A549 treated with Hydrocortisone at 1 μM for 4 hours (cell line): ENCODE data around the gene RXFP3. TPM values are rescaled to one million over a fixed set of nuclear protein-coding genes. Genes with fewer than 3 reads are reported as not detected.

Experiments
- total RNA-seq: library from RNA; stranded (reverse); fragments of 200-300 nt; extraction: Qiagen RNA extraction; gene quantifications from 5 replicates; pipeline ENCODE4 v1.2.3, GENCODE V29; 2022

RXFP3 gene
- not detected in 5 replicates for total RNA-seq

GRCh38 chr5:33936381-33937016 lies at the start of gene RXFP3:
Gene RXFP3, plus strand, starts transcription at chr5:33936386. Its CDS starts 355 bp downstream, at chr5:33936741.

GRCh38 chr5:33891788-33892619 lies 44.2 kb upstream of the RXFP3 start, which contains the start of gene ADAMTS12:
Gene ADAMTS12, minus strand, starts transcription at chr5:33891990. Its CDS starts 134 bp downstream, at chr5:33891856.

GRCh38 chr5:33984671-33985124 lies 48.5 kb downstream of the RXFP3 start, which contains the start of gene SLC45A2:
Gene SLC45A2, minus strand, starts transcription at chr5:33984693. Its CDS starts 110 bp downstream, at chr5:33984583.

Other genes with a start within 250 kb of the RXFP3 start
- gene ADAMTS12, start 44.4 kb upstream of the RXFP3 start, total RNA-seq: 6.1 to 7.8 TPM (median 7.3 TPM) in 5 replicates
- gene SLC45A2, start 48.3 kb downstream of the RXFP3 start, total RNA-seq: not detected in 5 replicates
- 13.1 to 17.8 TPM (median 16.1 TPM) in 5 replicates for gene AMACR, start 71.7 kb downstream of the RXFP3 start, total RNA-seq
- gene C1QTNF3, start 106.8 kb downstream of the RXFP3 start, total RNA-seq: 0.09 to 0.39 TPM (median 0.25 TPM) in 5 replicates